ENCODE measurements around the gene TRIM28.

TRIM28 gene

DNA sequence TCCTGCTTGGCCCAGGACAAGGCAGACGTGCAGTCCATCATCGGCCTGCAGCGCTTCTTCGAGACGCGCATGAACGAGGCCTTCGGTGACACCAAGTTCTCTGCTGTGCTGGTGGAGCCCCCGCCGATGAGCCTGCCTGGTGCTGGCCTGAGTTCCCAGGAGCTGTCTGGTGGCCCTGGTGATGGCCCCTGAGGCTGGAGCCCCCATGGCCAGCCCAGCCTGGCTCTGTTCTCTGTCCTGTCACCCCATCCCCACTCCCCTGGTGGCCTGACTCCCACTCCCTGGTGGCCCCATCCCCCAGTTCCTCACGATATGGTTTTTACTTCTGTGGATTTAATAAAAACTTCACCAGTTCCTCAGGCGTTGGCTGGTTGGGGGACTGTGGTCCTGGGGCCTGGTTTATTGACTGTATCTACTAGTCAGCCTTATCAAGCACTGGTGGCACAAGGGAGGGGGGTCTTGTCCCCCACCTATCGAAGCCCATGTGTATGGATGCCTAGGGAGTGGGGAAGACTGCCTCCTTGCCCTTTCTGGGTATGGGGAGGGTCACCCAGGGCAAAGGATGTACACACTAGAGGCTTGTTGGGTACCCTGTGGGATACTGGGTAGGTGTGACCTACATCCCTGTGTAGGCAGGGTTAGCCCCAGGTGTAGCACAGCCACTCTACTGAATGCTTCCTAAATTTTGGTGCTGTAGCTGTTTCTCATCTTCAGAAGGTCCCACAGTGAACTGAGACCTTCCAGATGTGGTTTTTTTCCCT is 6.7 kb downstream of the TRIM28 start:
- no peak for DNase-seq

DNA sequence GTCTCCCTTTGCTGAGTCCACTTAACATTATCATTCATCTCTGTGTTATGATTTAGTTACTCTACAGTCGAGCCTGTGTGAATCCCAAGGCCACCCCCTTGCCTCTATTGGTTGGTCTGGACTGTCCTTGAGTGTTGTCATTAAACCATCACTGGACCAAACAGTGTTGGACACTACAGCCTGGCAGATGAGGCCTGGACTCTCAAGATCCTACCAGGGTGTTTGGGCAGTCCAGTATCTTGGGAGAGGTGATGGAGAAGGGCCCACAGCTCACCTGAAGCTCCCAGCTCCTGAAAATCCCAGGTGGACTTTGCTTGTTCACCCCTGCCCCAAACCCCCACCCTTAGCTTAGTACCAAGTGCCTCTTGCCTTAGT is 7.2 kb downstream of the TRIM28 start:
- DNase-seq: no peak

DNA sequence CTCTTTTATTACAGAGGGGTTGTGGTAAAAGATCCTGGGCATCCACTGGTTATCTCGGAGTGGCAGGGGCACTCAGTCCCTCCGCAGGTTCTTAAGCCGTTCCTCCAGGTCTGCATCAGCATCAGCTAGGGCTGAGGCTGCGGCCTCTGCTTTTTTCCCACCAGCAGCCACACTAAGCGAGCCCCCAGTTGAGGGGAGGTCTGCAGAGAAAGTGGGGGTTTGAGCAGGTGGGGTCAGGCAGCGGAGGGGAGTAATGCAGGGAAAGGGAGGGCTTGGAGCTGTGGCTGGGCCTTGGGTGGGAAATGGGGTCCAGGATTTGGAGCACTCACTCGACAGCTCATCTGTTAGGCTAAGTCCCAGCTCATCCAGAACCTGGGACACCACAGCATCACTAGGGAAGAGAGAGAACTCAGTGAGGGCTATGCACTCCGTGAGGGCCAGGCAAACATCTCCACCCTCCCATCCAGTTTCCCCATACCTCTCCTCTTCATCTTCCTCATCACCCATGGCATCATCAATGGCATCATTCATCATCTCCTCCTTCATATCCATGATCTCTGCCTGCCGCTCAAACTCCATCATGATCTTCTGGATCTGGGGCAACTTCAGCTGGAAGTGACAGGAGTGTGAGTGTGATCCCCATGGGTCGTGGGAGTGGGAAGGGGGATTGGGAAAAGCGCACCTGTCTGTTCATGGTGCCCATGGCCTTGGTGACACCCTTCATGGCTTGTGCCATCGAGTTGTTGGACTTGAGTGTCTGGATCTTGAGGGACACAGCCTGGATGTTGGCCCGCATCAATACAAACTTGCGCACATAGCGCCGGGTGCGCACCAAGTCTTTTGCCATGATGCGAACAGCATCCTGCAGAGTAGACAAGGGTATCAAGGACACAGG is 8.0 kb downstream of the TRIM28 start:
- DNase-seq: no peak

DNA sequence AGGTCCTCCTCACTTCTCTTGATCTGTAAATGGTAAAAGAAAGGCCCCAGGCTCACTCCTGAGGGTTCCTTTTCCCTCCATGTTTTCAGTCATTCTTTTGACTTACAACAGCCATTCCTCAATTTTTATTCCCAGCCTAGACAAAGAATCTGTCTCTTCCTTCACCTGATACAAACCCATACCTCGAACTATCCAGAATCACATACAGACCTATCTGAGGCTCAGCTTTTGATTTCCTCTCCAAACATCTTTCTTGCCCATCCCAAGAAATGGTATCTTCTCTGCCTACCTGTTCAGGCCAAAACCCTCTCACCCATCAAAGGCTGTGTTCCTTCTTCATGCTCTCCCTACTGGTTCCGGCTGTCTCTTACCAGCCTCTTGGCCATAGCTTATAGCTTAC is 8.8 kb downstream of the TRIM28 start:
- DNase-seq: no peak

DNA sequence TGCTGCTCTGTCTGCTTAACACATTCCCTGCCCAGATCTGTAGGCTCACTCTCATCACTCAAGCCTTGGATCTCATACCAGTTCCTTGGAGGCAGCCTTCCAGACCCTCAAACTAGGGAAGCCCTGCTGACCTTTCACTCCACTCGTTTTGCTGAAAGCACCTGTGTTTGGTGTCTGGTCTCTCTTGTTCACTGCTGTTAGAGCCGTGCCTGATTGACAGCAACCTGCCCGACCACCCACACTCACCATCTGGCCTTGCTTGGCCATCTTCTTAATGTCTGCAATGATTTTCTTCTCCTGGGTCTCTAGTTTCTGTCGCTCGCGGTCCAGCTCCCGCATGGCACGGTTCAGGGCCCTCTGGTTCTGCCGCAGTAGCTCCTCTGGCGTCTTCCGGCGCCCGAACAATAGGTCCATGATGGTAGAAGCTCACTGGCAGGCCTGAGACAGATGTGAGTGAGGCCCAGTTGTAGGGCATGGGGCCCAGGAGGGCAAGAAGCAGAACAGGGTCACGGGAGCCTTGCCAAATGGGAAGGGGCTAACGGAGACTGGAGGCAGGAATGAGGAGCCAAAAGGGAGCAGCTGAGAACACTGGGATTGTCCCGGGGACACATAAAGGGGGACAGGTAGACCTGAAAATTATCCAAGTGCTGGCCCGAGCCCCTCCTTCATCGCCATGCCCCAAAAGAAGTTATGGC is 10.1 kb downstream of the TRIM28 start:
- DNase-seq: no peak

DNA sequence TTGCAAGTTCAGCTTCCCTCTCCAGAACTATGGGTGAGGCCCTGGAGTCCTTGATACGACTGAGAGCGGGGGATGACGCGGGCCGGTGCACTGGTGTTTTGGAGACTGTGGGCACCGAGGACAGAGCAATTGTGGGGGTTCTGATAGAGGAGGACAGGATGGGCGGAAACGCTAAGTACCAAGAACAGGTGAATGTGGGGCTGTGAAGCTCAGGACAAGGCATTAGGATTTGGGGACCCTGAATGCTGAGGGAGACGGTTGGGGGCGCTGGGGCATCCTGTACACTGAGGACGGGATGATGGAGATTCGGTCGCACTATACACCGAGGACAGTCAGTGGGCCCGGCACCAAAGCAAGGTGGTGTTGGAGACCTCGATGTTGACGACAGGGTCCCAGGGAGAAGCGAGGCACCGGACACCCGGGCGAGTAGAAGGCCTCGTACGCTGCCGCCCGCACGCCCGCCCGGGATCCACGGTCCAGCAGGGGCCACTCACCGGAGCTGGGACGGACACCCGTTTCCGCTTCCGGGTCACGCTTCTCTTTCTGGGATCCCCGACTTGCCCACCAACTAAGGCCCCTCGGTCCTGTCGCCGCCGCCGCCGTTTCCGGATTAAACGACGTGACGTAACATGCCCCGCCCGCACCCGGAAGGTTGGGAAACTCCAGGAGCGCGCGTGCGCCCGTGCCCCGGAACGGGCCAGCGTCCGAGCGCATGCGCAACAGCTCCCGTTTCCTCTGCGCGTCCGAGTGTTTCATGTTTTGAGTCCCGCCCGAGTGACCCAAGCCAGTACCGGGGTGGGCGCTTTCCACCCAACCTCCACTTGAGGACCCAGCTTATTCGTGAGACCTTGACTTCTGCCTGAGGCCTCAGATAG is 10.9 kb downstream of the TRIM28 start, which contains the start of gene CHMP2A:
CHMP2A (minus strand) TSS at position 612 of the 875 bp plus-strand sequence. CDS start 893 bp downstream, outside the sequence.
- DNase-seq: peak; percentile 100

DNA sequence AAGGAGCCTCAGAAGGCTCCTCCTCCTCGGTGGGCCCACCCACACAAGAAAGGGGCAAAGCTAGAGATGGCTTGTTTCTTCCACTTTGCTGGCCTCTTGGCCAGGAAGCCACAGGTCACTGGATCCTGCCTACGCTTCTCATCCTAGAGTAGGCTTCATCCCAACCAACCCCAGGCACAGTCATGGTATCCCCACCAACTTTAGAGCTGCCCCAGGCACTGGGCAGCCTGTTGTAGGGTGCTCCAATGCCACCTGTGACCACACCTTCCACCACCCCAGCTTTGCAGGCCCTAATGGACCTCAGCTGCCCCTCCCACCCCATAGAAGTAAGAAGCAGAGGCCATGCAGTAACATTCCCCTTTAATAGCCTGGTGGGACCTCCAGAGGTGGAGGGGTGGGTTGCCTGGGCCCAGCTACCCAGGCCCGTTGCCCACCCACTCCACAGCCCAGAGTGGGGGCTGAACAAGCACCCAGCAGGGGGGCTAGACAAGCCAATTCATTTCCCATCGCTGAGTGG is 11.6 kb downstream of the TRIM28 start:
- no peak for DNase-seq

DNA sequence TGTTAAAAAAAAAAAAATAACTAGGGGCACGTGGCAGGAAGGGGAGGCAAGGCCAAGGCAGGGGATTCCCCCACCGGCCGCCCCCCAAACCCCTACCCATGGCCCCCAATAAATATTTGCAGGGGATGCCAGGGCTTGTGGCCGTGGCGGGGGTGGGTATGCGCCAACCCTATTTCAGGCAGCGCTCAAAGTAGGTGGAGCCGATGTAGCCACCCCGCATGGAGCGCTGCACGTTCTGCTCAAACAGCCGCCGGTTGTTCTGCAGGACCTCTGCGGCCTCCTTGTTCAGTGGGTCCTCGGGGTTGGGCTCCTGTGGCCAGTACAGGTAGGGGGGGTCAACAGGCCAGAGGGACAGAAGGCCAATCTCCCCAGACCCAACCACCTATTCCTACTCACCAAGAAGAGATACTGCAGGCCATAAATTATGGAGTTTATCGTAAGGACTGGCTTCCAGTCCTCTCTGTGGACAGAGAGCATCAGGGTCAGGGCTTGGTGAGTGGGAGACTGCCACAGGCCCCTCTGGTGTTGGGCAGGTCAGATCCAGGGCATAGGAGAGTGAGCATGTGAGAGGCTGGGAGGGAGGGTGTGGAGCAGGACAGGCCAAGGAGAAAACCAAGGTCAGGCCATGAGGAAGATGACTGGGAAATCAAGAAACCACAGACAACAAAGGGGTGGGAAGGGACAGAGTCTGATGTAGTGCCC is 12.2 kb downstream of the TRIM28 start:
- no peak for DNase-seq

DNA sequence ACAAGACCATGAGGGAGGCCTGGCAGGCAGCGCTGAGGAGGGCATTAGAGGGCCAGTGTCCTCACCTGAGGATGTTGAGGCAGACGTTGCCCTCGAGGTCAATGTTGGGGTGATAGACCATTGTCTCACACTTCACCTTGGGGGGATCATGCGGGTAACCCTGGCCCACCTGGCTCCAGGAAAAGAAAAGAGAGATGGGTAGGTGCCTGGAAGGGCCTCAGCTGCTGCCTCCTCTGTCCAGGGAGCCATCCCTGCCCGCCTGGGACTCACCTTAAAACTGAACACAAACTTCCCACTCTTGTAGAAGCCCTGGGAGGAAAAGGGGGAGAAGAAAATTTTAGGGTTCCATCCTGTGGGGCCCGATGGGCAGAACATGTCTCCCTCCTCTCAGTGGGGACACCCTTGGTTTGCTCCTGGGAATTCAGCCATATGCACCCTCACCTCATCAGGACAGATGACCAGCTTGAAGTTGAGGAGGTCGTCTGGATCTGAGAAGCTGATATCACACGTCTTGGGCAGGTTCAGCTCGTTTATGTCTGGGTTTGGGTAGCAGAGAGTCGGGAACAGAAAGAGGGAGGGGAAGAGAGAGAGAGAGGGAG is 12.9 kb downstream of the TRIM28 start:
- no peak for DNase-seq

DNA sequence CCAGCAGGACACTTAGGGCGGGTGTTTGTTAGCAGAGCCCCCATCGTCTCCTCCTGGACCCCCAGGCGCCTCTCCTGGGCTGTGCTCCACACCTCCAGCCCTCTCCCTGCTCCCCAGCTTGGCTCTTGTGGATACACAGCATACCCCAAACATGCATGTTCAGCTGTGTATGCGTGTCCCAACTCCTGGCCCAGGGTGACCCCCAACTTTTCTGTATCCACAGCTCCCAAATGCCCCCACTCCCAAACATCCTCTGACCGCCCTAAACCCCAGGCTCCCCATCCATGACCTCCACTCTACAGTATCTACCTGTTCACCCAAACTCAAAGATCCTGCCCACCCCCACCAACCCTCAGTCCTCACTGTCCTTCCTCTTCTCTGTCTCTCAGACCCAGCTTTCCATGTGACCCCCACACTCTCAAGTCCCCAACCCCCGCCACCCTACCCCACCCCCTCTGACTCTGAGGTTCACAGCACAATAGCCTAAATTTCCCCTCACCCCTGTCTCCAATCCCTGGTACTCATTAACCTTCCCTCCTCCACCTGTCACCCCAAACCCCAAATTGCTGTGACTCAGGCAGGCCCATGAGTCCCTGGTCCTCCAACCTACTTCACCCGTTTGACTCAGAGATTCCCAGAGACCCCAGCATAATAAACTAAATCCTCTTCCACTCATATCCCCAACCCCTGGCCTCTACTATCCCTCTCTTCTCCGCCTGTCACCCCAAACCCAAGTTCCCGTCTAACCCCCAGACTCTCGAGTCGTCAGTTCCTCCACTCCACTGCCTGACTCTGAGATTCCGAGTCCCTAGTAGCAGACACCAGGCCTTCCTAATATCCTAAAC is 13.6 kb downstream of the TRIM28 start:
- no peak for DNase-seq

DNA sequence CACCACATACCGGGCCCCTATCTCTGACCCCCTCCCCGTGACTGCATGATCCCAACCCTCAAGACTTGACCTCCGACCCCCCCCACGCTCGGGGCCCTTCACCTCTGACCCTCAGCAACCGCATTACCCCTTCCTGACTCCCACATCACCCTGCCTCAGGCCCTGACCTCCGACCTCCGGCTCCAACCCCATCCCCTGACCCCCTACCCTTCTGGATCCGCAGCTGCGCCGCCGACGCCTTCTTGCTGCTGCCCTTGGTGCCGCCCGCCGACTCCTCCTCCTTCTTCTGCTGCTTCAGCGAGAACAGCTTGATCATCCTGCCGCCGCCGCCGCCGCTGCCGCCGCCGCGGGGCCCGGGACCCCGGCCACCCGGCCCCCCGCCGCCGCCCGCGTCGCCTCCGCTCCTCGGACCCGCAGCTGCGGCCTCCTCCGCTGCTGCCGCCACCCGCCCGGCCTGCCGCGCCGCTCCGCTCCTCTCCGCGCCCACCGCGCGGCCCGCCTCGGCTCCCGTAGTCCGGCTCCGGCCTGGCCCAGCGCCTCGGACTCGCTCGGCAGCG is 14.3 kb downstream of the TRIM28 start, which contains the start of gene UBE2M:
UBE2M (minus strand) TSS at position 546 of the 557 bp plus-strand sequence; CDS start at position 316, 230 bp downstream.
- no peak for DNase-seq

DNA sequence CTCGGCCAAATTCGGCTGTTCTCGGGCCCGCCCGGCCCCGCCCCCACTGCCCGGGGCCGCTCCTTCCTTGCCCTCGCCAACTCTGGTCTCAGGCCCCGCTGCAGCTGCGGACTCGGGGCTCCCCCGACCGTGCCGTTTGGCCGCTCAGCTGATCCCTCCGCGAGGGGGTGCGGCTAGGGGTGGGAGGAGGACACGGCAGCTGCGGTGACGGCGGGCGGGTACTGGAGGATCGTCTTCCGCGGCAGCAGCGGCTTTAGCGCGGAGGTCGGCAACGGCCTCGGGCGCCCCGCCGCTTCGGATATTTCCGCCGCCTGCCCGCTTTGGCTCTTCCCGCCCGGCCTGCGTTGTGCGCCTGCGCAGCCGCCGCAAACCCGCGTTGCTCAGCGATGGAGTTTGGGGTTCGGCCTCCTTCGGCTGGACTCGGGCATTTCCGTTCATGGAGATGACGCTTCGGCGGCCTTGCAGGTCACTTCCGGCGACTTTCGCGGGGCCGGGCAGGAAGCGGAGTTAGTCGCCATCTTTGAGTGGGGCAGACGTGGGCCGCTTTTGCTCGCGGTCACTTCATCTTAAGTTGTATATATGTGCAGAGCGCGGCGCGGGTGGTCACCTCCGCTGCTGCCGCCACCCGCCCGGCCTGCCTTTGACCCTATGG is 14.9 kb downstream of the TRIM28 start:
- peak; percentile 100 for DNase-seq

DNA sequence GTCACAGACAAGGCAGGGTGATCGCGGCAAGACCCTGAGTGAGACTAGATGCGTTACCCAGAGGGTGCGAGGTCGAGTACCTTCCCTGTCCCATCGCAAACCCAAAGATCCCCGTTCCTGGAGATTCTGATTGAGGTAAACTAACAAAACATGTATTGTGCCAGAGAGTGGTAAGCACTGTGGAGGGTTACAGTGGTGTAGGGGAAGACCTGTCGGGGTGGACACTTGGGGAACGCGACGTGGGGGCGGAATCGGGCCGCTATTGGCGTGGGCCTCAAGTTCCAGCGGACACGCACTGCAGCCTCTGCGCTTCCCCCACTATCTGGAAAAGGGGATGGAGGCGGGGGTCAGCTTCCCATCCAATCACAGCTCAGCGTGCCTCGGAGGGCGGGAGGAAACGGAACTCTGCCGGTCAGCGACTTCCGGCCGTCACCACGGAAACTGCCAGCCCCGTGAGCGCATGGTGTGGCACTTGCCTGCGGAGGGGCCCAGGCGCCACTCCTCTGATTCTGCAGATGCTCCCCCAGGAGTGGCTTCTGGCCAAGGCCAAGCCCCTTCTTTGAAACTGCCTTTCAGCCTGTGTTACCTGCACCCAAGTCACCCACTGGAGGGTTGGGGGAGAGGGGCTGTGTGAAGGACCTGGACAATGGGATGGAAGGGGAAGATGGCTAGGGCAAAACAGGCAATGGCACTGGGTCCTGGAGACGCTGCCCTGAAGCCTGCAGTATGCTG is 15.6 kb downstream of the TRIM28 start:
- peak; percentile 90 for DNase-seq

DNA sequence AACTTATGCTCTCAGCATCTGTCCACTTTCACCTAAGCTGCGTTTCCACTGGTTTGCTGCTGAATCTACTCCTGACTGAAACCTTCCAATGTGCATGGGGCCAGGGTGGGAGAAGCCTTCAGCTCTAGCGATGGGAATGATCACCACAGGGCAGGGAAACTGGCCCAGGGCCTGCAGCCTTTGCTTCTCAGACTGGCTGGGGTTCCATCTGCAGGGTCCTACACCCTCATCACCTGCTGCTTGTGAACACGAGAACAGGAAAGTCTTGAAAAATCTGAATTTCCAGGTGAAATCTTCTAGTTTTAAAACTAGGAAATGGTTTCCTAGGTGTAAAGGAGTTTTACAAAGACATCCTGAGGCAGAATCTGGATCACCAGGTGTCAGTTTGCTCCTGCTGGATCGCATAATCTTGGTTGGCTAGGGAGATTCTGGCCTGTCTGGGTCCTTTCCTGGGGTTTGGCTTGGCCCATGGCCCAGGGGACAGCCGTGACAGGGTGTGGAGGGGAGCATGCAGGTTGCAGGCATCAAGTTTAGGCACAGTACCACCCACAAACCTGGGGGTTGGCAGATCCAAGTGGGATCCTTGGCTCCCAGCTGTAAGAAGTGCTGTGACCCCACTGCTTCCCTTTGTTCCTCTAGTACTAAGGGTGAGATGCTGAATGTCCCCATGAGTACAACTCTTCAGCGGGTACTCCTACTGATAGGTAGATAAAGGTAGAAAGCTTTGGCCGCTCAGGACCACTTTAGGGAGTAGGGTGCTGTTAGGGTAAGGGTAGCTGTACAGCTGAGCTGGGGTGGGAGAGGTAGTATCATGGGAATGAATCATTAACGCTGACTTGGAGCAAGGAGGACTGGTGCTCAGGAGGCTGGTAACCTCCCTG is 16.4 kb downstream of the TRIM28 start:
- no peak for DNase-seq

DNA sequence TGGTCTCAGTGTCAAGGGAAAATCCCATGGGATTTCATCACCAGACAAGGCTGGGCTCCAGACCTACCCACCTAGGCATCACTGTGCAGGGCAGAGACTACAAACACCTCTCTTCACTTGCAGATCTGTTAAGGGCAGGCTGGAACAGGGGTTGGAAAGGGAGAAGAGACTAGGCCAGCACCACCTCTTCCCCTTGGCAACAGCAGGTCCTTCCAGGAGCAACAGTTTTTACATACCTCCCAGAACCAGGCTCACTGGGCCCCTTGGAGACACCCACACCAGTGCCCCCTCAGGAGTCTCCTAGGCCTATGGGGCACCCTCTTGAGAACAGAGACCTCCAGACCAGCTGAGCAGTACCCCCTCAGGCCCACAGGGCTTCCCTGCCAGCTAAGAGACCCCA is 17.1 kb downstream of the TRIM28 start:
- no peak for DNase-seq

DNA sequence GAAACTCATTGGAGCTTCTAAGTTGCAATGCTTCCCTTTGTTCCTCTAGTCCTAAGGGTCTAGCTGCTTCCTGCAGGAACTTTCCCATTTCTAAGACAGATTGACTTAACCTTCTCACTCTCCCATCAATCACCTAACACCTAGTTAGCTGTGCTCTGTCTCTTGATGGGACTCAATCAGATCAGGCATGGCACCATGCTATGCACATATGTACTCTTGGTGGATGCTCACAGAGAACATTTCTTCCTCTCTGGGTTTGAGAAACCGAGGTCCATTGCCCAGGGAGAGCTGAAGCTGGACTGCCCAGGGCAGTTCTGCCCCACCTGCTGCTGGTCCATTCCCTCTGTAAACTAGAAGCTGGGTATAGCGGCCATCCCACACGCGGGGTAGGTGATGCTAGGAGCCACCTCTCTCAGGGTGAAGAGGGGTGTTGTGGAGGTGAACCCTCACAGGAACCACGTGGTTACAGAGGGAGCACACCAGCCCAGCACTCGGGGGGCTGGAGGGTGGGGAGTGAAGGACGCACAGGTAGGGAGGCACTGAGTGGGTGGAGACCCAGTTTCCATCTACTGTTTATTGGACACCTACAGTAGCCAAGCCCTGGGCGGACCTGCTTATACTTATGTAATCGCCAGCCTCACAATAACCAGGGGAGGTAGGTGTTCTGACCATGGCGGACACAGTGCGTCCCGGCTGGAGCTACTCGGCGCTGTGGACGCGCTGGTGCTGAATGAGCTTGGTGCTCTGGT is 17.7 kb downstream of the TRIM28 start:
- DNase-seq: no peak
